Measurements from ENCODE around the gene GDPD3. TPM values are rescaled to one million over a fixed set of nuclear protein-coding genes. Genes with fewer than 3 reads are reported as not detected.

GDPD3 gene
- total and polyA plus RNA-seq, 2 of the 13 experiments (the other 11 are each of a cell fraction or from before 2014, with no cell fraction given): 18.7 to 20.6 TPM

DNA sequence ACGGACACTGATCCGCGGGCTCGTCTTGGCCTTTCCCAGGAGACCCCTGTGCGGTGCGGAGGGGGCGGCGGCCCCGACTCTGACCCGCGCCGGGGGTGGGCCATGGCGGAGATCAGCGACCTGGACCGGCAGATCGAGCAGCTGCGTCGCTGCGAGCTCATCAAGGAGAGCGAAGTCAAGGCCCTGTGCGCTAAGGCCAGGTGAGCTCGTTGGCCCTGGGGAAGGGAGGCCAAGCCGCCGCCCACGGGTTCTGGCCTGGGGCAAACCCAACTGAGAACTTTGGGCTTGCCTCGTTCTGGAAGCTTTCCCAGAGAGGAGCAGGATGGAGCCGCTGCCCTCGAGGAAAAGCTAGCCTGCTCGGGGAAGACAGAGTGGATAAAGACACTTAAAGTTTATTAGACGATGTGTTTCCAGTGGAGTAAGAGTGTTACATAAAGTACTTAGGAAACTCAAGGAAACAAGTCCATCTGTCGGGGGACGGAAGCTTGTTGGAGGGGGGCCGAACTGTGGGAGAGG lies 37.0 kb downstream of the GDPD3 start (continued):
- TF ChIP-seq ZNF33A (CRISPR knock-in tag; IDR thresholded peaks at IDR 0.05; ENCODE audit: borderline replicate concordance): no peak
- no peak for TF ChIP-seq ZNF180 (CRISPR knock-in tag; IDR thresholded peaks at IDR 0.05; ENCODE audit: borderline replicate concordance, low read depth)
- no peak for TF ChIP-seq KDM1A (CRISPR knock-in tag; IDR thresholded peaks at IDR 0.05)
- no peak for TF ChIP-seq SRSF9 (IDR thresholded peaks at IDR 0.05; ENCODE audit: borderline replicate concordance, insufficient read depth, low read depth, low read length, poor library complexity, severe bottlenecking)
- no peak for TF ChIP-seq ELK4 (CRISPR knock-in tag; IDR thresholded peaks at IDR 0.05; ENCODE audit: borderline replicate concordance)
- no peak for TF ChIP-seq TFDP1 (CRISPR knock-in tag; IDR thresholded peaks at IDR 0.05; ENCODE audit: borderline replicate concordance)
- TF ChIP-seq ZNF329 (CRISPR knock-in tag; IDR thresholded peaks at IDR 0.05; ENCODE audit: low read depth): no peak
- no peak for TF ChIP-seq ETV6 (CRISPR knock-in tag; conservative IDR thresholded peaks at IDR 0.05)
- TF ChIP-seq ZNF513 (CRISPR knock-in tag; conservative IDR thresholded peaks at IDR 0.05): no peak
- TF ChIP-seq, protein P1, sequence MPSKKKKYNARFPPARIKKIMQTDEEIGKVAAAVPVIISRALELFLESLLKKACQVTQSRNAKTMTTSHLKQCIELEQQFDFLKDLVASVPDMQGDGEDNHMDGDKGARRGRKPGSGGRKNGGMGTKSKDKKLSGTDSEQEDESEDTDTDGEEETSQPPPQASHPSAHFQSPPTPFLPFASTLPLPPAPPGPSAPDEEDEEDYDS (CRISPR knock-in tag; IDR thresholded peaks at IDR 0.05): no peak
- no peak for TF ChIP-seq GATAD2A (CRISPR knock-in tag; IDR thresholded peaks at IDR 0.05)
- TF ChIP-seq NFKB2 (CRISPR knock-in tag; IDR thresholded peaks at IDR 0.05; ENCODE audit: borderline replicate concordance): peak; percentile 62; the same call in 1 of the 2 replicates
- no peak for TF ChIP-seq KLF13 (CRISPR knock-in tag; IDR thresholded peaks at IDR 0.05)
- 0 out of 2 replicates have a peak, but pooled peaks have one; percentile 37 for TF ChIP-seq IRF1 (CRISPR knock-in tag; IDR thresholded peaks at IDR 0.05; ENCODE audit: low read depth)
- no peak for TF ChIP-seq THAP11 (CRISPR knock-in tag; IDR thresholded peaks at IDR 0.05)
- no peak for TF ChIP-seq CCDC6 (CRISPR knock-in tag; IDR thresholded peaks at IDR 0.05)
- no peak for TF ChIP-seq ZNF747 (CRISPR knock-in tag; IDR thresholded peaks at IDR 0.05; ENCODE audit: borderline replicate concordance)
- TF ChIP-seq HOXA9 (CRISPR knock-in tag; IDR thresholded peaks at IDR 0.05; ENCODE audit: borderline replicate concordance): no peak
- no peak; the same call in 1 of the 2 replicates for TF ChIP-seq TSC22D2 (CRISPR knock-in tag; IDR thresholded peaks at IDR 0.05; ENCODE audit: borderline replicate concordance)
- no peak for TF ChIP-seq EED (CRISPR knock-in tag; IDR thresholded peaks at IDR 0.05)
- no peak for TF ChIP-seq KLF15 (CRISPR knock-in tag; IDR thresholded peaks at IDR 0.05; ENCODE audit: borderline replicate concordance)
- 0 out of 2 replicates have a peak, but pooled peaks have one; percentile 56 for TF ChIP-seq RARG (CRISPR knock-in tag; IDR thresholded peaks at IDR 0.05; ENCODE audit: low read depth)

All from HepG2 (cell line).